ENCODE results near the gene GFM2.
A peak's percentile ranks its signal among the peaks of the same experiment; 100 is the strongest.

GFM2 gene

DNA sequence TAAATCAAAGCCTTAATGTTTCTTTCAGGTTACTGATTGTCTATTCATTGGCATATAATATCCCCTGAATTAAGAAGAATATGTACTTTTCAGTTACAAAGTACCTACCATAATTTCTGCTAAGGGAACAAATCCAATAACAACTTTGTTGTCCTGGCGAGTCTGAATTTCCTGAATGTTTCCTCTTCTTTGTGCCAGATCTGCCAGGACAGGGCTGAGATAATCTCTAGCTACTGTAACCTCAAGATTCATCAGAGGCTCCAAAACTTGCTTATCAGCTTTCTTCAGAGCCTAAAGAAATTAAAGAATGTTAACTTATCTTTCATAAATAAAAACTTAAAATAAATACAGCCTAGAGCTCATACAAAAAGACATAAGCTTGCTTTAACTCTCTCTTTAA lies 44.6 kb downstream of the GFM2 start:
- TF ChIP-seq, protein P1, sequence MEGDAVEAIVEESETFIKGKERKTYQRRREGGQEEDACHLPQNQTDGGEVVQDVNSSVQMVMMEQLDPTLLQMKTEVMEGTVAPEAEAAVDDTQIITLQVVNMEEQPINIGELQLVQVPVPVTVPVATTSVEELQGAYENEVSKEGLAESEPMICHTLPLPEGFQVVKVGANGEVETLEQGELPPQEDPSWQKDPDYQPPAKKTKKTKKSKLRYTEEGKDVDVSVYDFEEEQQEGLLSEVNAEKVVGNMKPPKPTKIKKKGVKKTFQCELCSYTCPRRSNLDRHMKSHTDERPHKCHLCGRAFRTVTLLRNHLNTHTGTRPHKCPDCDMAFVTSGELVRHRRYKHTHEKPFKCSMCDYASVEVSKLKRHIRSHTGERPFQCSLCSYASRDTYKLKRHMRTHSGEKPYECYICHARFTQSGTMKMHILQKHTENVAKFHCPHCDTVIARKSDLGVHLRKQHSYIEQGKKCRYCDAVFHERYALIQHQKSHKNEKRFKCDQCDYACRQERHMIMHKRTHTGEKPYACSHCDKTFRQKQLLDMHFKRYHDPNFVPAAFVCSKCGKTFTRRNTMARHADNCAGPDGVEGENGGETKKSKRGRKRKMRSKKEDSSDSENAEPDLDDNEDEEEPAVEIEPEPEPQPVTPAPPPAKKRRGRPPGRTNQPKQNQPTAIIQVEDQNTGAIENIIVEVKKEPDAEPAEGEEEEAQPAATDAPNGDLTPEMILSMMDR (IDR thresholded peaks at IDR 0.05; ENCODE audit: low read depth, low read length, missing control alignments), result no peak
- no peak for DNase-seq (ENCODE audit: low read depth)
- H3K4me3 ChIP-seq (ENCODE audit: low read depth, low read length), result no peak overlapping the region

DNA sequence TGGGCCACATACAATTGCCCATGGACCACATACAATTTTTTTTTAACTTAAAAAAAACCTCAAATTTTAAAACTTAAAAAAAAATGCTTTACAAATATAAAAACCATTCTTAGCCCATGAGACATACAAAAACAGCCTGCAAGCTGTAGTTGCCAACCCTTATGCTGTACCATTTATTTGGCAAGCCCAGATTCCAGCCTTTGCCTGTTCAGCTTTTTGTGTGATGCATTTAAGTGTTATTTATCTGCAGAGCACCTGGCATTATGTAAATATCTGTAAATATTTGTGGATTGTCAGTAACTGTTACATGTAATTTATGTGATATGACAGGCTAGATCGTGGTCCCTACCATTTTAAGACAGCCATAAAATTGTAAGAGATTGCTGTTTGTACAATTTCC lies 49.3 kb downstream of the GFM2 start:
- TF ChIP-seq, protein P1 (IDR thresholded peaks at IDR 0.05; ENCODE audit: low read depth, low read length, missing control alignments), result no peak
- DNase-seq (ENCODE audit: low read depth), result no peak

DNA sequence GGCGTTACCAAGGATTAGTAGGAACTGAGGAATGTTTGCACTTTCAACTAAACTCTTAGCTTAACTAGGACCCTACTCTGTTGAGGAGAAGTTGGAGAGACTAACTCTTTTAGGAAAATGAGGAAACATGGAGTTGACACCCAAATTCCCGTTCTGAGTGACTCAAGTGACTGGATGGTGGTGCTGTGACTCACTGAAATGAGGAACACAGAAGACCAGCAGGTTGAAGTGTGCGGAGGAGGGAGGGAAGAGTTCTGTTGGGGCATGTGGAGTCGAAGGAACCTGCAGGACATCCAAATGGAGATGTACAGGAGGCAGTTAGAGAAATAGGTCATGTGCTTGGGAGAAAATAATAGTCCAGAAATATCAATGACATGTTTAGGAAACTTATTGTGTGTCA lies 73.7 kb downstream of the GFM2 start:
- no peak for DNase-seq (ENCODE audit: low read depth)
- no peak overlapping the region for H3K4me3 ChIP-seq (ENCODE audit: low read depth, low read length)
- TF ChIP-seq, protein P1 (IDR thresholded peaks at IDR 0.05; ENCODE audit: low read depth, low read length, missing control alignments), result no peak

More for the DNA sequence above, 49.3 kb downstream of the GFM2 start:
- H3K4me3 ChIP-seq (ENCODE audit: low read depth, low read length), result no peak overlapping the region

DNA sequence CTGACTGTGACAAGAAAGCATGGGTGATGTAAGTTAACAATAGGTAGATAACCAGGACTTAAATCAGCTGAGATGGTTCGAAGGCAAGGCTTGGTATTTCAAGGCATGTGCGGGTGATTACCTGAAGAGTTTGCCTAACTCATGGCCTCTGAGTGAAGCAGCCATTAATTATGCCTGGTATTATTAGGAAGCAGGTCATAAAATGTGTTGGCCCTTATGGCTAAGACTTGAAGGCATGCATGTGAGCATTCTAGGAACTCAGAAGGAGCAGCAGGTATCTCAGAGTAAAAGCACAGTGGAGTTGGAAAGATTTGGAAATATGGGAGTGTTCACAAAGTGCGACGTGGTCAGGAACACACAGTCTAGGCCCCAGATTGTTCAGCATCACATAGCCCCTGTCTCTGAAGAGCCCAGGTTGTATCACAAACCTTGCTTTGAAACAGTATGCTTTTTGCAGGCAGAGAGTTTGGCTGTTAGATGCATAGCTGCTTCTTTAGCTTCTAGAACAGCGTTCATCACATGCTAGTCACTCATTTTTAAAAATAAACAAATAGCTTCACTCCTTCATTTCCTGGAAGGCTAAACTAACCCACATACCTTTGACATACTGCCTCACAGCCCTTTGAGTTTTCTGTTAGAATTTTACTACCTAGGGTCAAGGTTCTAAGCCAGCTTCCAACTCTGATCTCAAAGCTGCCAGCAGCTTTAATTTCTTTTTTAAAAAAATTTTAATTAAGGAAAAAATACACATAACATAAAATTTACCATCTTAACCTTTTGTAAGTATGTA lies 79.8 kb downstream of the GFM2 start:
- no peak overlapping the region for H3K4me3 ChIP-seq (ENCODE audit: low read depth, low read length)
- DNase-seq (ENCODE audit: low read depth), result no peak
- TF ChIP-seq, protein P1 (IDR thresholded peaks at IDR 0.05; ENCODE audit: low read depth, low read length, missing control alignments), result no peak

DNA sequence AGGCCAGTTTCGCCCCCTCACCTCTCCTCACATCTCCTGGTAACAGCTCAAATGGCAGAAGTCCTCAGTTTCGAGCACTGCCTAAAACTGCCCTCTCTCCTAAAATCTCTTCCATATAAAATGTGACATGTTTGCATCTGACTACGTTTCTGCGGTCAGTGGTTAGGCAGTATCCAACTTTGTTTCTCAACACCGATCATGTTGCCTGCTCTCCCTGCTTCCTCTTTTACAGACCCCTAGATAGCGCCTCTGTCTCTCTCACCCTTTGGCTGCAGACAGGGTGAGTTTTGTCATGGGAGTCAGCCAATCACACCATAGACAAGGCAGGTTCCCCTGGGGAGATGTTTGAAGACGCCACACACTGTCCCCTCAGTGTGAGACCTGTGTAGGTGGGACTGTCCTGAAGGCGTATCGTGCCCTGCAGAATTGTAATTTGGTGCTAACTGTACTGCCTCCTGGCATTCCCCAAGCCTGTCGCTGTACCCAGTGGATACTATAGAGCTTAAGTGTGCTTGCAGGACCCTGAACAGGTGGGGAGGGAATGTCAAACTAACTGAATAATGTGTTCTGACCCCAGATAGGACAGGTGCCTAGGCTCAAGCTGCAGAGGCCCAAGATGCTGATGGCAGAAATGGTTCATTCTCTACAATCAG lies 80.8 kb downstream of the GFM2 start:
- H3K4me3 ChIP-seq (ENCODE audit: low read depth, low read length), result peak overlapping the region; percentile 82
- peak; percentile 25 for DNase-seq (ENCODE audit: low read depth)
- TF ChIP-seq, protein P1 (IDR thresholded peaks at IDR 0.05; ENCODE audit: low read depth, low read length, missing control alignments), result no peak

DNA sequence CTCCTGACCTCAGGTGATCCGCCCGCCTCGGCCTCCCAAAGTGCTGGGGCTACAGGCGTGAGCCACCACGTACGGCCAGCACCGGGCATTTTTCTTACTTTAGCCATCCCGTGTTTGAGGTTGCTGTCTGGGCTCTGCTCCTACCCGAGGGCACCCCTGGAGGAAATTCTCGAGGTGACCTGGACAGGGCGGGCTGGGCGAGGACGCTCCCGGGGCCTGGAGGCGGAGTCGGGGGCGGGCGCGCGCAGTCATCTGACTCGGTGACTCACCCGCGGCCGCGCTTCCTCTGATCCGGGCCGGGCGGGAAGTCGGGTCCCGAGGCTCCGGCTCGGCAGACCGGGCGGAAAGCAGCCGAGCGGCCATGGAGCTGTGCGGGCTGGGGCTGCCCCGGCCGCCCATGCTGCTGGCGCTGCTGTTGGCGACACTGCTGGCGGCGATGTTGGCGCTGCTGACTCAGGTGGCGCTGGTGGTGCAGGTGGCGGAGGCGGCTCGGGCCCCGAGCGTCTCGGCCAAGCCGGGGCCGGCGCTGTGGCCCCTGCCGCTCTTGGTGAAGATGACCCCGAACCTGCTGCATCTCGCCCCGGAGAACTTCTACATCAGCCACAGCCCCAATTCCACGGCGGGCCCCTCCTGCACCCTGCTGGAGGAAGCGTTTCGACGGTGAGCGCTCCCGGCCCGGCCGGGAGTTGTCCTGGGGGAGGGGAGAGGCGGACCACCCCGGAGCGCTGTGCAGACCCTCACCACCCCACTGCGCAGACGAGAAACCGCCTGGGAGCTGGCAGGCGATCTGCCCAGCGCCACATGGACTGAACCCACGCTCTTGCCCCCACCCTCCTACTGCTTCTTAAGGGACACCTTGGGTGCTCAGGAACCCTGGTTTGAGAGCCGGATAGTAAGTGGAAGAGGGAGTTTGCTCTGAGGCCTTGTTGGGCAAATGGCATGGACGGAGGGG lies 81.7 kb downstream of the GFM2 start, which contains the start of gene HEXB:
Gene HEXB, plus strand, starts transcription at position 334 of the 952 bp plus-strand sequence. Its CDS starts 28 bp downstream, at position 362.
- DNase-seq (ENCODE audit: low read depth), result peak; percentile 24
- peak within 1 kb of the TSS; percentile 82 for H3K4me3 ChIP-seq (ENCODE audit: low read depth, low read length)
- TF ChIP-seq, protein P1 (IDR thresholded peaks at IDR 0.05; ENCODE audit: low read depth, low read length, missing control alignments), result peak; percentile 6
